ENCODE measurements around the gene JMJD1C. TPM values are rescaled to one million over a fixed set of nuclear protein-coding genes. Genes with fewer than 3 reads are reported as not detected.
A peak's percentile ranks its signal among the peaks of the same experiment; 100 is the strongest.

The JMJD1C gene
- total RNA-seq, 4 donors from 2014 or later: 76.2 to 150 (median 101) TPM

GRCh38 chr10:63470928-63471327, 5.2 kb upstream of the JMJD1C start:
- WGBS, 2 donors (ENCODE audit: low coverage in 1 of 2): 13 to 28% methylated on average over 3 of the region's 3 CpGs
- peaks cover 0 to 36% (median 0%) of the 10 kb centered on the region in 3 donors for H3K4me1 ChIP-seq
- no peaks in the 10 kb centered on the region for H3K9me3 ChIP-seq
- H3K27ac ChIP-seq: no peak overlapping the region
- no peak overlapping the region for H3K4me3 ChIP-seq
- no peaks in the 10 kb centered on the region for H3K36me3 ChIP-seq
- H3K27me3 ChIP-seq: no peaks in the 10 kb centered on the region
- ATAC-seq: no peak
- TF ChIP-seq POLR2A (IDR thresholded peaks at IDR 0.05) (no peak), CTCF (IDR thresholded peaks at IDR 0.05) (no peak), EP300 (IDR thresholded peaks at IDR 0.05) (no peak), POLR2AphosphoS5 (IDR thresholded peaks at IDR 0.05) (no peak)

- ATAC-seq: no peak
- Histone ChIP-seq H3K27ac (no peak overlapping the region), H3K4me3 (no peak overlapping the region), H3K36me3 (no peaks in the 10 kb centered on the region), H3K4me1 (peaks cover 0 to 45% (median 4%) of the 10 kb centered on the region in 3 donors), H3K27me3 (no peaks in the 10 kb centered on the region), H3K9me3 (no peaks in the 10 kb centered on the region)
- no peak for TF ChIP-seq POLR2AphosphoS5 (IDR thresholded peaks at IDR 0.05)
- no peak for TF ChIP-seq POLR2A (IDR thresholded peaks at IDR 0.05)
- no peak for TF ChIP-seq EP300 (IDR thresholded peaks at IDR 0.05)
- no peak for TF ChIP-seq CTCF (IDR thresholded peaks at IDR 0.05)
- WGBS, 2 donors (ENCODE audit: low coverage in 1 of 2): 100% methylated on average over 1 of the region's 1 CpG
These were observed 3.2 kb upstream of the JMJD1C start for GRCh38 chr10:63468947-63469346.

DNA sequence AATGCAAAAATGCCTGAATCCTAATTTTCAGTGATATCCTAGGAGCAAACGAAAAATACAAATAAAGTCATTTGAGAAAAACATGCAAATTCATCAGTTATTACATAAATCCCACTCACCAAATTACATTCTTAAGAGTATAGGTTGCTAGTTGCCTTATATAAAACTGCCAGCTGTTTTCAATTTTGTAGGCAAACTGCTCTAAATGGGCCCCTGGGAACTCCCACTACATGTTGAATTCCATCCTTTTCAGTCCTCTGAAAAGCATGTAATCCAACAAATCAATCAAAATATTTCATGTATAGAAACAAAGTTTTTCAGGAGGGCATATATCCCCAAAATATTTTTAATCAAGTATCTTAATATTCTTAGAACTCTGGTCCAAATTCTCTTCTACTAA, 2.1 kb upstream of the JMJD1C start:
- ATAC-seq: no peak
- Histone ChIP-seq H3K36me3 (no peaks in the 10 kb centered on the region), H3K27ac (no peak overlapping the region), H3K4me1 (peaks cover 0 to 56% (median 4%) of the 10 kb centered on the region in 3 donors), H3K9me3 (no peaks in the 10 kb centered on the region), H3K27me3 (no peaks in the 10 kb centered on the region), H3K4me3 (no peak overlapping the region)
- WGBS, 2 donors (ENCODE audit: low coverage in 1 of 2): 70 to 90% methylated on average over 1 of the region's 1 CpG
- TF ChIP-seq POLR2A (IDR thresholded peaks at IDR 0.05) (no peak), CTCF (IDR thresholded peaks at IDR 0.05) (no peak), EP300 (IDR thresholded peaks at IDR 0.05) (no peak), POLR2AphosphoS5 (IDR thresholded peaks at IDR 0.05) (no peak)

DNA sequence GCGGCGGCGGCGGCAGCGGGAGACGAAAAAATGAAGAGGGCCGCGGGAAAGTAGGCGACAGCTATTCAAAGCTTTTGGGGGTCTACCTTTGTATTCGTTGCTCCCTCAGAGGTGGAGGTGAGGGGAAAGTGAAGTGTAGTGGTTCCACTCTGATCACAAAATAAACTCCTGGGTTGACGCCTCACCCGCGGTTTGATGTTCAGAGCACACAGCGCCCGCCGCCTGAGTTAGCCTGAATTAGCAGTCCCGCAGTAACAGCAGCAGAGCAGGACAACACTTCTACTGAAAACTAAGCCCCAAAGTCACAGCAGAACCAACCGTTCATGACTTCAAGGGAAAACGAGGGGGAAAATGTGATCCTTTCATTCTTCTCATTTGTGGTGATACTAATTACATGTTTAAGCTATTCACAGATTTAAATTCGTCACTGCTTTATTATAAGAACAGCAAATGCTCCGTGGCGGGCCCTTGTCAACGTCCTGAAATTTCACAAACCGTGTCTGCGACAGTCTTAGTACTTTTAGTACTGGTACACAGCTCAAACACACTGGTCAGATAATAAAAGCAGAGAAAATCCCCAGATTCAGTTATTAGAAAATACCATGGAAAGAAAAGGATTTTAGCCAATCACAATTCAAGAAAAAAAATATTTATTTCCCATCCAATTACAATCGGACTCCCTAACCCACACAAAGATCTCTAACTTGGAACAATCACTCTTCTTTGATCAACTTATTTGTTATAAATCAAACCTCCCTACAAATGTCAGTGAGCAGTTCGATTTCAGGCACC, 563 bp upstream of the JMJD1C start:
- peaks cover 0 to 52% (median 4%) of the 10 kb centered on the region in 3 donors for H3K4me1 ChIP-seq
- peak; percentile 65 for ATAC-seq
- TF ChIP-seq POLR2AphosphoS5 (IDR thresholded peaks at IDR 0.05) (no peak), EP300 (IDR thresholded peaks at IDR 0.05) (no peak), CTCF (IDR thresholded peaks at IDR 0.05) (peak in 1 of 4 experiments; percentile 2), POLR2A (IDR thresholded peaks at IDR 0.05) (peak; percentile 20 to 34)
- H3K36me3 ChIP-seq: no peaks in the 10 kb centered on the region
- H3K27ac ChIP-seq: peak overlapping the region; percentile 78 to 92 (median 90)
- peak overlapping the region; percentile 76 to 79 for H3K4me3 ChIP-seq
- 3% methylated on average over 17 to 27 of the region's 27 CpGs for WGBS, 2 donors (ENCODE audit: low coverage in 1 of 2)
- no peaks in the 10 kb centered on the region for H3K27me3 ChIP-seq
- no peaks in the 10 kb centered on the region for H3K9me3 ChIP-seq
